ENCODE data around the gene ZNF146. TPM values are rescaled to one million over a fixed set of nuclear protein-coding genes. Genes with fewer than 3 reads are reported as not detected.
A peak's percentile ranks its signal among the peaks of the same experiment; 100 is the strongest.

Gene ZNF146
- total RNA-seq, 1 donor from 2014 or later = 82.7 TPM

- Mint-ChIP-seq H3K4me3 (ENCODE audit: unreplicated experiment) (no peak overlapping the region), H3K9me3 (ENCODE audit: unreplicated experiment) (peaks cover 2% of the 10 kb centered on the region), H3K36me3 (ENCODE audit: low read depth, unreplicated experiment) (peaks cover 28% of the 10 kb centered on the region), H3K27ac (ENCODE audit: unreplicated experiment) (no peak overlapping the region), H3K4me1 (ENCODE audit: low read depth, unreplicated experiment) (no peaks in the 10 kb centered on the region), H3K27me3 (ENCODE audit: low read depth, unreplicated experiment) (no peaks in the 10 kb centered on the region)
- DNase-seq (ENCODE audit: low read depth) (peak; percentile 16), FAIRE-seq (no peak)
- TF ChIP-seq EZH2 (IDR thresholded peaks at IDR 0.05; ENCODE audit: insufficient read depth, low read length) = no peak
- TF ChIP-seq, protein P1, sequence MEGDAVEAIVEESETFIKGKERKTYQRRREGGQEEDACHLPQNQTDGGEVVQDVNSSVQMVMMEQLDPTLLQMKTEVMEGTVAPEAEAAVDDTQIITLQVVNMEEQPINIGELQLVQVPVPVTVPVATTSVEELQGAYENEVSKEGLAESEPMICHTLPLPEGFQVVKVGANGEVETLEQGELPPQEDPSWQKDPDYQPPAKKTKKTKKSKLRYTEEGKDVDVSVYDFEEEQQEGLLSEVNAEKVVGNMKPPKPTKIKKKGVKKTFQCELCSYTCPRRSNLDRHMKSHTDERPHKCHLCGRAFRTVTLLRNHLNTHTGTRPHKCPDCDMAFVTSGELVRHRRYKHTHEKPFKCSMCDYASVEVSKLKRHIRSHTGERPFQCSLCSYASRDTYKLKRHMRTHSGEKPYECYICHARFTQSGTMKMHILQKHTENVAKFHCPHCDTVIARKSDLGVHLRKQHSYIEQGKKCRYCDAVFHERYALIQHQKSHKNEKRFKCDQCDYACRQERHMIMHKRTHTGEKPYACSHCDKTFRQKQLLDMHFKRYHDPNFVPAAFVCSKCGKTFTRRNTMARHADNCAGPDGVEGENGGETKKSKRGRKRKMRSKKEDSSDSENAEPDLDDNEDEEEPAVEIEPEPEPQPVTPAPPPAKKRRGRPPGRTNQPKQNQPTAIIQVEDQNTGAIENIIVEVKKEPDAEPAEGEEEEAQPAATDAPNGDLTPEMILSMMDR (IDR thresholded peaks at IDR 0.05; ENCODE audit: insufficient read depth, low read depth, low read length) = no peak
- no peak overlapping the region for H2AFZ ChIP-seq (ENCODE audit: low read depth, low read length)
- no peak overlapping the region for H3K4me3 ChIP-seq (ENCODE audit: insufficient read depth, low read depth, low read length)
- H4K20me1 ChIP-seq (ENCODE audit: insufficient read depth, low read length) = no peaks in the 10 kb centered on the region
- no peak overlapping the region for H3K27ac ChIP-seq (ENCODE audit: low read depth, low read length)
- no peak overlapping the region for H3K9ac ChIP-seq (ENCODE audit: low read length)
- H3K4me2 ChIP-seq (ENCODE audit: low read length) = no peak overlapping the region
- H3K4me1 ChIP-seq (ENCODE audit: insufficient read depth, low read length) = no peaks in the 10 kb centered on the region
- no peaks in the 10 kb centered on the region for H3K27me3 ChIP-seq (ENCODE audit: insufficient read depth, low read length)
- H3K79me2 ChIP-seq (ENCODE audit: insufficient read depth, low read length) = no peaks in the 10 kb centered on the region
- H3K36me3 ChIP-seq (ENCODE audit: insufficient read depth, low read length) = no peaks in the 10 kb centered on the region
- no peaks in the 10 kb centered on the region for H3K9me3 ChIP-seq (ENCODE audit: insufficient read depth, low read depth, low read length)
Observed at GRCh38 chr19:36196249-36196648, 18.7 kb upstream of the ZNF146 start.

DNA sequence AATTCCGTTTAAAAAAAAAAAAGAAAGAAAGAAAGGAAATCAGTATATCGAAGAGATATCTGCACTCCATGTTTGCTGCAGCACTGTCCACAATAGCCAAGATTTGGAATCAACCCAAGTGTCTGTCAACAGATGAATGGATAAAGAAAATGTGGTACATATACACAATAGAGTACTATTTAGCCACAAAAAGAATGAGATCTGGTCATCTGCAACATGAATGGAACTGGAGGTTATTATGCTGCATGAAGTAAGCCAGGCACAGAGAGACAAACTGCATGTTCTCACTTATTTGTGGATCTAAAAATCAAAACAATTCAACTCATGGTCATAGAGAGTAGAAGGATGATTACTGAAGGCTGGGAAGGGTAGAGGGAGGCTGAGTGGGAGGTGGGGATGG, 16.8 kb upstream of the ZNF146 start:
- Histone ChIP-seq H3K79me2 (ENCODE audit: insufficient read depth, low read length) (no peaks in the 10 kb centered on the region), H3K9me3 (ENCODE audit: insufficient read depth, low read depth, low read length) (no peaks in the 10 kb centered on the region), H3K9ac (ENCODE audit: low read length) (no peak overlapping the region), H3K27ac (ENCODE audit: low read depth, low read length) (no peak overlapping the region), H4K20me1 (ENCODE audit: insufficient read depth, low read length) (no peaks in the 10 kb centered on the region), H3K36me3 (ENCODE audit: insufficient read depth, low read length) (no peaks in the 10 kb centered on the region), H3K4me1 (ENCODE audit: insufficient read depth, low read length) (no peaks in the 10 kb centered on the region), H3K4me3 (ENCODE audit: insufficient read depth, low read depth, low read length) (no peak overlapping the region), H3K27me3 (ENCODE audit: insufficient read depth, low read length) (no peaks in the 10 kb centered on the region), H3K4me2 (ENCODE audit: low read length) (no peak overlapping the region), H2AFZ (ENCODE audit: low read depth, low read length) (no peak overlapping the region)
- DNase-seq (ENCODE audit: low read depth) = no peak
- FAIRE-seq = no peak
- peaks cover 34% of the 10 kb centered on the region for H3K36me3 Mint-ChIP-seq (ENCODE audit: low read depth, unreplicated experiment)
- no peak for TF ChIP-seq EZH2 (IDR thresholded peaks at IDR 0.05; ENCODE audit: insufficient read depth, low read length)
- TF ChIP-seq, protein P1 (IDR thresholded peaks at IDR 0.05; ENCODE audit: insufficient read depth, low read depth, low read length) = no peak
- H3K27me3 Mint-ChIP-seq (ENCODE audit: low read depth, unreplicated experiment) = no peaks in the 10 kb centered on the region
- H3K4me1 Mint-ChIP-seq (ENCODE audit: low read depth, unreplicated experiment) = no peaks in the 10 kb centered on the region
- H3K9me3 Mint-ChIP-seq (ENCODE audit: unreplicated experiment) = peaks cover 2% of the 10 kb centered on the region
- H3K4me3 Mint-ChIP-seq (ENCODE audit: unreplicated experiment) = no peak overlapping the region
- H3K27ac Mint-ChIP-seq (ENCODE audit: unreplicated experiment) = no peak overlapping the region

- H3K4me3 Mint-ChIP-seq (ENCODE audit: unreplicated experiment) = no peak overlapping the region
- Histone ChIP-seq H3K79me2 (ENCODE audit: insufficient read depth, low read length) (peaks cover under 1% of the 10 kb centered on the region), H3K4me2 (ENCODE audit: low read length) (no peak overlapping the region), H3K9me3 (ENCODE audit: insufficient read depth, low read depth, low read length) (no peaks in the 10 kb centered on the region), H4K20me1 (ENCODE audit: insufficient read depth, low read length) (no peaks in the 10 kb centered on the region), H3K27me3 (ENCODE audit: insufficient read depth, low read length) (no peaks in the 10 kb centered on the region), H3K36me3 (ENCODE audit: insufficient read depth, low read length) (no peaks in the 10 kb centered on the region), H3K9ac (ENCODE audit: low read length) (no peak overlapping the region), H2AFZ (ENCODE audit: low read depth, low read length) (no peak overlapping the region), H3K4me3 (ENCODE audit: insufficient read depth, low read depth, low read length) (no peak overlapping the region), H3K4me1 (ENCODE audit: insufficient read depth, low read length) (no peaks in the 10 kb centered on the region), H3K27ac (ENCODE audit: low read depth, low read length) (no peak overlapping the region)
- no peak overlapping the region for H3K27ac Mint-ChIP-seq (ENCODE audit: unreplicated experiment)
- no peak for DNase-seq (ENCODE audit: low read depth)
- H3K27me3 Mint-ChIP-seq (ENCODE audit: low read depth, unreplicated experiment) = no peaks in the 10 kb centered on the region
- H3K36me3 Mint-ChIP-seq (ENCODE audit: low read depth, unreplicated experiment) = peaks cover 13% of the 10 kb centered on the region
- no peaks in the 10 kb centered on the region for H3K4me1 Mint-ChIP-seq (ENCODE audit: low read depth, unreplicated experiment)
- FAIRE-seq = no peak
- no peaks in the 10 kb centered on the region for H3K9me3 Mint-ChIP-seq (ENCODE audit: unreplicated experiment)
- TF ChIP-seq, protein P1 (IDR thresholded peaks at IDR 0.05; ENCODE audit: insufficient read depth, low read depth, low read length) = no peak
- TF ChIP-seq EZH2 (IDR thresholded peaks at IDR 0.05; ENCODE audit: insufficient read depth, low read length) = no peak
Observed at GRCh38 chr19:36201684-36202083, 13.2 kb upstream of the ZNF146 start.
